Fibroblast of the aortic adventitia (primary cell): ENCODE measurements around the gene SLC4A5. TPM values are rescaled to one million over a fixed set of nuclear protein-coding genes. Genes with fewer than 3 reads are reported as not detected.
"Not testable (repeated sequence)": the region's sequence is repeated elsewhere in the genome, so short reads cannot be mapped to it uniquely, and the experiment has no call there.

Experiments
- DNase-seq: peaks from one replicate; pipeline ENCODE4 v3.0.0-alpha.2; 2010; ENCODE audit warnings: low read depth
- H3K4me3 ChIP-seq: 2 replicates; pipeline ENCODE4 v1.5.1; 2011; ENCODE audit warnings: low read depth, mild to moderate bottlenecking, control low read depth, low read length, moderate library complexity
- CTCF ChIP-seq: IDR thresholded peaks from 2 replicates; pipeline ENCODE4 v1.5.1; 2011; ENCODE audit warnings: mild to moderate bottlenecking, low read length, control low read depth, inconsistent platforms; ENCODE audit not compliant: insufficient read depth
- total RNA-seq: library from RNA; depleted of rRNA; stranded (reverse); fragments of >200 nt; gene quantifications from 2 replicates; pipeline ENCODE4 v1.2.3, GENCODE V29; 2012; ENCODE audit warnings: low replicate concordance

Gene SLC4A5
- total RNA-seq, 1 donor = 0.45 TPM

GRCh38 chr2:74349889-74350288, 6.7 kb upstream of the SLC4A5 start:
- no peak for TF ChIP-seq CTCF
- H3K4me3 ChIP-seq = no peak overlapping the region
- DNase-seq = no peak

- no peak for TF ChIP-seq CTCF
- no peak for DNase-seq
- no peak overlapping the region for H3K4me3 ChIP-seq
Observed at GRCh38 chr2:74347742-74348141, 4.5 kb upstream of the SLC4A5 start.

- DNase-seq = no peak
- no peak overlapping the region for H3K4me3 ChIP-seq
- no peak for TF ChIP-seq CTCF
Observed at GRCh38 chr2:74347303-74347702, 4.1 kb upstream of the SLC4A5 start.

GRCh38 chr2:74345272-74345943, 2.2 kb upstream of the SLC4A5 start:
- no peak for DNase-seq
- no peak overlapping the region for H3K4me3 ChIP-seq
- no peak for TF ChIP-seq CTCF

GRCh38 chr2:74336227-74336626, 7.0 kb downstream of the SLC4A5 start:
- not testable (repeated sequence) for H3K4me3 ChIP-seq, DNase-seq

- DNase-seq = peak; percentile 78
- no peak overlapping the region for H3K4me3 ChIP-seq
- TF ChIP-seq CTCF = peak; percentile 97
Observed at GRCh38 chr2:74334931-74335333, 8.3 kb downstream of the SLC4A5 start.

GRCh38 chr2:74333896-74334586, 9.2 kb downstream of the SLC4A5 start:
- no peak for DNase-seq
- no peak overlapping the region for H3K4me3 ChIP-seq

More at GRCh38 chr2:74333896-74334586, 9.2 kb downstream of the SLC4A5 start:
- no peak for TF ChIP-seq CTCF
